Vagina (tissue), 2 donors: ENCODE data around the gene UBXN7.

Experiments
- POLR2AphosphoS5 ChIP-seq, 2 donors: sonication (generic); formaldehyde crosslinking; IDR thresholded peaks; one replicate each; pipeline ENCODE4 v1.9.0; 2017; ENCODE audit warnings: antibody characterized with exemption in 2 of 2, mild to moderate bottlenecking in 2 of 2, low read depth in 1 of 2; ENCODE audit not compliant: insufficient read depth in 1 of 2
- TF ChIP-seq, protein P1 (sequence below), 3 experiments: fragments of 450-650 bp in 2 of 3; fragments of 200-600 bp in 1 of 3; sonication (generic) in 1 of 3; IDR thresholded peaks; one replicate each; pipeline ENCODE4 v1.5.1; 2017 to 2019; ENCODE audit warnings: antibody characterized with exemption in 3 of 3, mild to moderate bottlenecking in 2 of 3, moderate library complexity in 2 of 3

DNA sequence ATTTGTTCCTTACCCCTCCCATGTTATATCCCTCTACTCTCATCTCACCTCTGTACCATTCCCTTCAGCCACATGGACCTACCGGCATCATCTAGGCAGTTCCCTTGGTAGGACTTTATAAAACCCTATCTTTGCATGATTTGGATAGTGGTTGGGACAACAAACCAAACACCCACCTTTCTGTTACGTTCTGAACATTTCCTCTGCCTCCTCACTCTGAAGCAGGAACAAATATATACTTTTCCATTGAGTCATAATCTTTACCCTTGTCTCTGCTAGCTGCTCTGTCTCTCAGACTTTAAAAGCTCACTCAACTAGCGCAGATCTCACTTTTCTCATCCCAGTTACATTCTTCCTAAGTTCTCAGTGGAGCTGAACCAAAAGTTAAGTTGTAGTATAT, 17.8 kb downstream of the UBXN7 start:
- TF ChIP-seq, protein P1, sequence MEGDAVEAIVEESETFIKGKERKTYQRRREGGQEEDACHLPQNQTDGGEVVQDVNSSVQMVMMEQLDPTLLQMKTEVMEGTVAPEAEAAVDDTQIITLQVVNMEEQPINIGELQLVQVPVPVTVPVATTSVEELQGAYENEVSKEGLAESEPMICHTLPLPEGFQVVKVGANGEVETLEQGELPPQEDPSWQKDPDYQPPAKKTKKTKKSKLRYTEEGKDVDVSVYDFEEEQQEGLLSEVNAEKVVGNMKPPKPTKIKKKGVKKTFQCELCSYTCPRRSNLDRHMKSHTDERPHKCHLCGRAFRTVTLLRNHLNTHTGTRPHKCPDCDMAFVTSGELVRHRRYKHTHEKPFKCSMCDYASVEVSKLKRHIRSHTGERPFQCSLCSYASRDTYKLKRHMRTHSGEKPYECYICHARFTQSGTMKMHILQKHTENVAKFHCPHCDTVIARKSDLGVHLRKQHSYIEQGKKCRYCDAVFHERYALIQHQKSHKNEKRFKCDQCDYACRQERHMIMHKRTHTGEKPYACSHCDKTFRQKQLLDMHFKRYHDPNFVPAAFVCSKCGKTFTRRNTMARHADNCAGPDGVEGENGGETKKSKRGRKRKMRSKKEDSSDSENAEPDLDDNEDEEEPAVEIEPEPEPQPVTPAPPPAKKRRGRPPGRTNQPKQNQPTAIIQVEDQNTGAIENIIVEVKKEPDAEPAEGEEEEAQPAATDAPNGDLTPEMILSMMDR (IDR thresholded peaks at IDR 0.05): no peak
- TF ChIP-seq POLR2AphosphoS5 (IDR thresholded peaks at IDR 0.05; ENCODE audit: insufficient read depth in 1 of 2, low read depth in 1 of 2): no peak
